Measurements from ENCODE around the gene PRDM16. TPM values are rescaled to one million over a fixed set of nuclear protein-coding genes. Genes with fewer than 3 reads are reported as not detected.

Gene PRDM16
- total RNA-seq, 1 experiment from 2014 or later: 0.17 TPM

- no peak overlapping the region for H3K4me3 Mint-ChIP-seq
- Histone ChIP-seq H4K5ac (ENCODE audit: insufficient read length, low read depth, low read length) (no peak overlapping the region), H3K4ac (ENCODE audit: low read depth, low read length) (no peak overlapping the region), H4K8ac (replicated peaks; ENCODE audit: insufficient read length, low read depth, low read length) (no peak overlapping the region), H2BK120ac (ENCODE audit: low read depth, low read length, poor library complexity, severe bottlenecking) (no peak overlapping the region), H2BK15ac (ENCODE audit: low read depth, low read length) (no peak overlapping the region), H3K9ac (ENCODE audit: extremely low read depth, insufficient read length, low read length) (no peak overlapping the region), H3K4me1 (ENCODE audit: insufficient read depth, low read length) (no peaks in the 10 kb centered on the region), H3K4me2 (ENCODE audit: insufficient read depth, insufficient read length, low read length) (no peak overlapping the region), H3K79me2 (ENCODE audit: insufficient read depth, low read length) (no peaks in the 10 kb centered on the region), H2BK20ac (ENCODE audit: low read depth, low read length, poor library complexity, severe bottlenecking) (no peak overlapping the region), H4K20me1 (ENCODE audit: control insufficient read depth, insufficient read depth, insufficient read length) (no peaks in the 10 kb centered on the region), H3K23ac (ENCODE audit: insufficient read length, low read depth, low read length) (no peak overlapping the region), H3K18ac (ENCODE audit: insufficient read length, low read depth, low read length) (no peak overlapping the region), H3T11ph (ENCODE audit: low read length) (no peak overlapping the region), H2AFZ (ENCODE audit: low read length) (no peak overlapping the region), H3K79me1 (ENCODE audit: insufficient read depth, low read depth, low read length, poor library complexity, severe bottlenecking) (no peaks in the 10 kb centered on the region), H3K27ac (ENCODE audit: insufficient read length, low read depth, low read length) (no peak overlapping the region), H4K91ac (ENCODE audit: insufficient read length, low read depth, low read length) (no peak overlapping the region), H2BK5ac (ENCODE audit: insufficient read length, low read length) (no peak overlapping the region), H3K56ac (ENCODE audit: insufficient read length, low read depth, low read length) (no peak overlapping the region), H3K14ac (ENCODE audit: insufficient read depth, low read length) (no peak overlapping the region), H3K23me2 (ENCODE audit: insufficient read length, low read depth, low read length, poor library complexity, severe bottlenecking) (no peaks in the 10 kb centered on the region), H3K27me3 (ENCODE audit: insufficient read depth, low read length) (no peaks in the 10 kb centered on the region), H2AK5ac (ENCODE audit: insufficient read length, low read length) (no peak overlapping the region), H2BK12ac (ENCODE audit: insufficient read length, low read depth, low read length) (no peak overlapping the region), H3K9me3 (ENCODE audit: control insufficient read depth, low read depth, low read length) (no peaks in the 10 kb centered on the region)
- TF ChIP-seq CTCF (conservative IDR thresholded peaks at IDR 0.05): no peak
- WGBS (ENCODE audit: extremely low coverage, insufficient read length, low lambda C conversion rate): no CpG with 5 or more reads among the region's 16 CpGs
- H3K27me3 Mint-ChIP-seq (ENCODE audit: low read depth): peaks cover 6% of the 10 kb centered on the region
- DNase-seq: no peak
- H3K36me3 Mint-ChIP-seq (ENCODE audit: insufficient read depth in 1 of 3, low read depth in 3 of 3): peaks cover 2 to 4% (median 2%) of the 10 kb centered on the region in 3 experiments; a peak in 5 of 7 replicates
- no peak overlapping the region for H3K27ac Mint-ChIP-seq
- no peaks in the 10 kb centered on the region for H3K4me1 Mint-ChIP-seq
- H3K9me3 Mint-ChIP-seq: peaks cover 4 to 5% of the 10 kb centered on the region in 2 experiments; a peak in 3 of 5 replicates
Measured at GRCh38 chr1:3258386-3259003, 189.5 kb downstream of the PRDM16 start.

All from H9 (cell line).